ENCODE results near the gene HOXA4.

Gene HOXA4

DNA sequence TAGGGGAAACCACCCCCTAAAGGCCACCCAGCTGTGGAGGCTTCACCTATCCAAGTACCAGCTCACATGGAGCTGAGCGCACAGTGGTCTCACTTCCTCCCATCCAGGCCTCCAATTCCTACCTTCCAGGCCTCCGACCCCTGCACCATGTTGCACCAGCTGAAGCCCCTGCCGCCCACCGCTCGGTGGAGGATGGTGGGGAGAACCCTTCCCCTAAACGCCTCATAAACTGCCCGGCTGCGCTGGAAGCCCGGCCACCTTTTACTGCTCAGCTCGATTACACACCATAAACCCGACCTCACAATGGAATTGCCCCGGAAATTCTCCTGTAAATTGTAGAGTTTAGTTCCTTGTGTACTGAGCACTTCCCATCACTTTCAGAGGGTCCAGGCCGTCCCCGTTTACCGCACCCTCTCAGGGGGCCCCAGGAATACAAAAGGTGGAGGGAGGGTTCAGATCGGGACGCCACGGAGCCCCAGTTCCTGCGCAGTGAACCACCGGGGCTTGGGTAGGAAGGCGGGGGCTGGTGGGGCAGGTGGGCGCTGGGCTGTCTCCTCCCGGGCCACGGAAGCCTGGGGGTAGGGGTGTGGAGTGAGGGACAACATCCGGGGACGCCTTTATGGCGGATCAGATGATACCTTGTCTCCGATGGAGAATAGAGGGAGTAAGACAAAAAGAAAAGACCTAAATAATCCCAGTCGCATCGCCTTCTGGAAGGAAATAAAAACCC lies 27.3 kb upstream of the HOXA4 start:
- CTCF ChIA-PET = interaction anchor here (1.4 kb wide), 1 partner anchor 53 kb away, joined by 5 read pairs; no protein-coding TSS in a partner anchor
- Mint-ChIP-seq H3K27ac (peak overlapping the region; percentile 80), H3K4me3 (peak overlapping the region; percentile 48), H3K4me1 (peaks cover 21% of the 10 kb centered on the region), H3K9me3 (peaks cover 1% of the 10 kb centered on the region), H3K27me3 (peaks cover 100% of the 10 kb centered on the region), H3K36me3 (peaks cover 6% of the 10 kb centered on the region)
- DNase-seq = peak; percentile 14

GRCh38 chr7:27156916-27157701 lies 26.6 kb upstream of the HOXA4 start:
- peaks cover 21% of the 10 kb centered on the region for H3K4me1 Mint-ChIP-seq
- peaks cover 100% of the 10 kb centered on the region for H3K27me3 Mint-ChIP-seq
- H3K4me3 Mint-ChIP-seq = peak overlapping the region; percentile 48
- H3K27ac Mint-ChIP-seq = peak overlapping the region; percentile 80
- peak; percentile 17 for DNase-seq
- CTCF ChIA-PET = no interaction called here
- H3K9me3 Mint-ChIP-seq = peaks cover 1% of the 10 kb centered on the region
- peaks cover 6% of the 10 kb centered on the region for H3K36me3 Mint-ChIP-seq

- Mint-ChIP-seq H3K4me1 (peaks cover 26% of the 10 kb centered on the region), H3K4me3 (peak within 1 kb of the TSS; percentile 48)
Observed at GRCh38 chr7:27156508-27156898, 25.9 kb upstream of the HOXA4 start, which contains the start of gene HOXA7. Gene HOXA7 (minus strand): TSS chr7:27156675. CDS start chr7:27156545, 130 bp downstream.

GRCh38 chr7:27155816-27156507 lies 25.4 kb upstream of the HOXA4 start:
- DNase-seq = no peak
- Mint-ChIP-seq H3K36me3 (peaks cover 6% of the 10 kb centered on the region), H3K4me3 (peak overlapping the region; percentile 33), H3K27me3 (peaks cover 100% of the 10 kb centered on the region), H3K27ac (peak overlapping the region; percentile 70), H3K9me3 (peaks cover 1% of the 10 kb centered on the region), H3K4me1 (peaks cover 28% of the 10 kb centered on the region)
- CTCF ChIA-PET = no interaction called here

More at GRCh38 chr7:27156508-27156898, 25.9 kb upstream of the HOXA4 start, which contains the start of gene HOXA7:
- peaks cover 100% of the 10 kb centered on the region for H3K27me3 Mint-ChIP-seq
- no peak for DNase-seq
- peak within 1 kb of the TSS; percentile 80 for H3K27ac Mint-ChIP-seq
- CTCF ChIA-PET = no interaction called here
- peaks cover 6% of the 10 kb centered on the region for H3K36me3 Mint-ChIP-seq
- peaks cover 1% of the 10 kb centered on the region for H3K9me3 Mint-ChIP-seq

- H3K36me3 Mint-ChIP-seq = peaks cover 6% of the 10 kb centered on the region
- no peak for DNase-seq
- CTCF ChIA-PET = no interaction called here
Observed at GRCh38 chr7:27154901-27155815, 24.6 kb upstream of the HOXA4 start.

GRCh38 chr7:27154369-27154768 lies 23.8 kb upstream of the HOXA4 start:
- Mint-ChIP-seq H3K27ac (no peak overlapping the region), H3K4me3 (no peak overlapping the region), H3K4me1 (peaks cover 24% of the 10 kb centered on the region), H3K36me3 (peaks cover 6% of the 10 kb centered on the region), H3K27me3 (peaks cover 100% of the 10 kb centered on the region), H3K9me3 (peaks cover 1% of the 10 kb centered on the region)
- CTCF ChIA-PET = no interaction called here
- no peak for DNase-seq

More at GRCh38 chr7:27154901-27155815, 24.6 kb upstream of the HOXA4 start:
- H3K9me3 Mint-ChIP-seq = peaks cover 1% of the 10 kb centered on the region
- peaks cover 26% of the 10 kb centered on the region for H3K4me1 Mint-ChIP-seq
- peaks cover 100% of the 10 kb centered on the region for H3K27me3 Mint-ChIP-seq
- H3K27ac Mint-ChIP-seq = peak overlapping the region; percentile 61
- peak overlapping the region; percentile 33 for H3K4me3 Mint-ChIP-seq

- Mint-ChIP-seq H3K9me3 (peaks cover 1% of the 10 kb centered on the region), H3K4me3 (no peak overlapping the region), H3K36me3 (peaks cover 3% of the 10 kb centered on the region), H3K27ac (peak overlapping the region; percentile 52), H3K27me3 (peaks cover 100% of the 10 kb centered on the region), H3K4me1 (peaks cover 22% of the 10 kb centered on the region)
- DNase-seq = no peak
- CTCF ChIA-PET = no interaction called here
Observed at GRCh38 chr7:27153526-27153925, 23.0 kb upstream of the HOXA4 start.

DNA sequence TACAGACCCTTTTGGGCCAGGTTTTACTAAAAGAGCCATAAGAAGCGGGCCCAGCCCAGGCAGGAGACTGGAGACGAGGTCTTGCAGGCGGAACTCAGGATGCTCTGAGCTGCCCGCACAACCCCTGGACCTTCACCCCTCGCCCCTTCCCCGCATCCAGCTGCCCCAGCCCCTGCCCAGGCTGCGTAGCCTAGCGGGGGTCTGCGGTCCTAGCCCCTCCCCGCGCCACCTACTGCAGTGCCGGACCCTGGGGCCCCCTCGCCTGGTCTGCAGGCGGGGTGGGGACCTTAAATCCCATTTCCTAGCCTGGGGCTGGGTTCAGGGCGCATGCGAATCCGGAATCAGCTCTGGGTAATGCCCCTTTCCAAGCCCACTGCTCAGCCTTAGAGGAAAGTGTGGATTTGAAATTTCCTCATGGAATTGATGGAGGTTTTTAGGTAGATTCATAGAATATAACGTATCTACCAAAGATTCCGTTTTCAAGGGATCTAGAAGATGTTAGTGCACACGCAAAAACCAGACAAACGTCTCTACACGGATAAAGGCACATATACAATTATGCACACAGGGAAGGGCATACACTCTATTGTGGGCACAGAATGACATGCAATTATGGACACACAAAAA lies 22.4 kb upstream of the HOXA4 start:
- Mint-ChIP-seq H3K4me3 (no peak overlapping the region), H3K27me3 (peaks cover 100% of the 10 kb centered on the region), H3K27ac (peak overlapping the region; percentile 52)

DNA sequence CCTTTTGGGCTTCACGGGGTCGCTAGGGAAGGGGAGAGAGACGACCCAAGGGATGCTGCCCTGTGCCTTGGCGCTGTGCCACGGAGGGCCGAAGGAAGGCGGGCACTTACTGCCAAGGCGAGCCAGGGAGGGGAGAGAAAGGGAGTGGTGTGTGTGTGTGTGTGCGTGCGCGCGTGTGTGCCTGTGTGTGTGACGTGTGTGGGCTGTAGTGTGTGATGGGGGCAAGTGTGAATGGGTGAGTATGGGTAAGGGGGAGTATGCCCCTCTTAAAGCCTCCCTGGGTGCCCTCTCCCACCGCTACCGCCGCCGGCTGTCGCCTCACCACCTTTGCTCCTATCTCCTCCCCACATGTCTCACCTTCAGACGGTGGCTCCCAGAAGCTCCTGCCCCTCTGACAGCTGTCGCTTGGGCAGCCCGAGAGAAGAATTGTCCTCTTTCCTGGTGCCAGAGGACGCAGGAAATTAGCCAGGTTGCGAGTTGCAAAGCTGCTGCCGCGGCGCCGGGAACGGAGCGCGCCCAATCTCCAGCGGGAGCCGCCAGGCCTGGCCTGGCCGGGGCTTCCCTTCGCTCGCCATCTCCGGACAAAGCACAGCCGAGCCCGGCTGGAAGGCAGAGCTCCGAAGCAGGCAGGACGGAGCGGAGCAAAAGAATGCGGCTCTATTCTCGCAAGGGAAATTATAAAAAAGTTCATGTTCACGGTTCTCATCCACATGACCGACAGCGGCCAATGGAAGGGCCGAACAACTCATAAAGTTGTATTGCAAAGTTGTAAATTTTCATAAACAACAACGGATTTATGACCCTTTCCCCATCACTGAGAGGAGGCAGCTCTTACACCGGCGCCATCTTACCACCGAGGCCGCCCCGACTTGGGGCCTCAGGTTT lies 21.6 kb upstream of the HOXA4 start, which contains the start of gene HOXA3:
TSS of gene HOXA3 (minus strand) at position 653 of the 885 bp plus-strand sequence. CDS start 41,943 bp downstream, outside the sequence.
- peak within 1 kb of the TSS; percentile 54 for H3K4me3 Mint-ChIP-seq
- no peak for DNase-seq
- H3K36me3 Mint-ChIP-seq = peaks cover 1% of the 10 kb centered on the region
- H3K27ac Mint-ChIP-seq = peak within 1 kb of the TSS; percentile 71
- peaks cover 100% of the 10 kb centered on the region for H3K27me3 Mint-ChIP-seq
- peaks cover 27% of the 10 kb centered on the region for H3K4me1 Mint-ChIP-seq
- CTCF ChIA-PET = interaction anchor here (1.0 to 1.7 kb wide), 2 partner anchors 55 to 56 kb away, joined by 4 to 6 read pairs; partner anchors contain the start of gene HOXA1
- peaks cover 1% of the 10 kb centered on the region for H3K9me3 Mint-ChIP-seq

More for the DNA sequence above, 22.4 kb upstream of the HOXA4 start:
- Mint-ChIP-seq H3K4me1 (peaks cover 27% of the 10 kb centered on the region), H3K9me3 (peaks cover 1% of the 10 kb centered on the region), H3K36me3 (peaks cover 1% of the 10 kb centered on the region)
- CTCF ChIA-PET = interaction anchor here (1.0 kb wide), 1 partner anchor 56 kb away, joined by 4 read pairs; no protein-coding TSS in a partner anchor
- no peak for DNase-seq

DNA sequence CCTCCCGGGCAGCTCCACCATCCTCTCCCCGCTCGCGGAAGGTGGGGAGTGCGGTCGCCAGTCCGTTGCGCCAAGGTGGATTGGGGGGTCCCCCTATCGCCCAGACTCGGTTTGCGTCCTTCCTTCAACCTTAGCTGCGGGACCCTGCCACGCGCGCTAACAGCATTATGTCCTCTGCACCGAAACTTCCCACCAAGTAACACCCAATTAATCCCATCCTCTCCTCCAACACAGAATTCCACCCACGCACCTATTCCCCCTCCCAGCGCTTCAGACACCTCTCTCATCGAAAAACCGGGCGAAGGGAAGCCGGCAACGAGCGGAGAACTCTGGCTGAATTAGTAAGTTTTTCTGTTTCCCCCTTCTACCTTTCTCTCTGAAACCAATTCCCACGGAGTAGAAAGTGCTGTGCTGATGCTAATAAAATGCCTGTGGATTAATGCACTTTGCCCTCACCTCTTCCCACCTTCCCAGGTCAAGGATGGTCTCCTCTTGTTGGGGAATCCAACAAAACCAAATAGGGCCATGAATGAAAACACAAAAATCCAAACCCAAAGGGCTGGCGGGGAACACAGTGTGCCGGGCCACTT lies 20.9 kb upstream of the HOXA4 start:
- CTCF ChIA-PET = interaction anchor here (0.8 to 2.0 kb wide), 6 partner anchors 10 to 89 kb away, joined by 3 to 15 read pairs (median 4); partner anchors contain the start of gene HOXA1
- peak overlapping the region; percentile 54 for H3K4me3 Mint-ChIP-seq
- H3K27ac Mint-ChIP-seq = peak overlapping the region; percentile 71
- peaks cover 1% of the 10 kb centered on the region for H3K36me3 Mint-ChIP-seq
- peaks cover 27% of the 10 kb centered on the region for H3K4me1 Mint-ChIP-seq
- DNase-seq = no peak
- H3K27me3 Mint-ChIP-seq = peaks cover 100% of the 10 kb centered on the region
- H3K9me3 Mint-ChIP-seq = peaks cover 1% of the 10 kb centered on the region

GRCh38 chr7:27150568-27151340 lies 20.2 kb upstream of the HOXA4 start:
- H3K9me3 Mint-ChIP-seq = peaks cover 1% of the 10 kb centered on the region
- peak; percentile 63 for DNase-seq
- no peak overlapping the region for H3K27ac Mint-ChIP-seq
- peaks cover 27% of the 10 kb centered on the region for H3K4me1 Mint-ChIP-seq
- peaks cover 100% of the 10 kb centered on the region for H3K27me3 Mint-ChIP-seq
- CTCF ChIA-PET = interaction anchor here (0.8 to 2.0 kb wide), 8 partner anchors 11 to 470 kb away, joined by 3 to 15 read pairs (median 4); partner anchors contain the start of gene HOXA1
- peak overlapping the region; percentile 54 for H3K4me3 Mint-ChIP-seq
- peaks cover 1% of the 10 kb centered on the region for H3K36me3 Mint-ChIP-seq
